ENCODE results near the gene SLC36A4.

GRCh38 chr11:93229876-93230275 lies 32.1 kb upstream of the SLC36A4 start:
- TF ChIP-seq, protein P1, sequence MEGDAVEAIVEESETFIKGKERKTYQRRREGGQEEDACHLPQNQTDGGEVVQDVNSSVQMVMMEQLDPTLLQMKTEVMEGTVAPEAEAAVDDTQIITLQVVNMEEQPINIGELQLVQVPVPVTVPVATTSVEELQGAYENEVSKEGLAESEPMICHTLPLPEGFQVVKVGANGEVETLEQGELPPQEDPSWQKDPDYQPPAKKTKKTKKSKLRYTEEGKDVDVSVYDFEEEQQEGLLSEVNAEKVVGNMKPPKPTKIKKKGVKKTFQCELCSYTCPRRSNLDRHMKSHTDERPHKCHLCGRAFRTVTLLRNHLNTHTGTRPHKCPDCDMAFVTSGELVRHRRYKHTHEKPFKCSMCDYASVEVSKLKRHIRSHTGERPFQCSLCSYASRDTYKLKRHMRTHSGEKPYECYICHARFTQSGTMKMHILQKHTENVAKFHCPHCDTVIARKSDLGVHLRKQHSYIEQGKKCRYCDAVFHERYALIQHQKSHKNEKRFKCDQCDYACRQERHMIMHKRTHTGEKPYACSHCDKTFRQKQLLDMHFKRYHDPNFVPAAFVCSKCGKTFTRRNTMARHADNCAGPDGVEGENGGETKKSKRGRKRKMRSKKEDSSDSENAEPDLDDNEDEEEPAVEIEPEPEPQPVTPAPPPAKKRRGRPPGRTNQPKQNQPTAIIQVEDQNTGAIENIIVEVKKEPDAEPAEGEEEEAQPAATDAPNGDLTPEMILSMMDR (IDR thresholded peaks at IDR 0.05): no peak
- no peak for TF ChIP-seq POLR2A (IDR thresholded peaks at IDR 0.05)

Measured in lower leg skin (tissue), 3 donors.